MM.1S (cell line): ENCODE results near the gene APOB.

Experiments used
- DNase-seq: peaks from one replicate; pipeline ENCODE4 v3.0.0-alpha.2; 2015
- H2AFZ ChIP-seq: fragments of 300-600 bp; sonication (generic); 2 replicates; pipeline ENCODE4 v1.6.0; 2016; ENCODE audit warnings: antibody characterized with exemption, low read length
- H3F3A ChIP-seq: fragments of 300-600 bp; sonication (generic); 2 replicates; pipeline ENCODE4 v1.6.1; 2016; ENCODE audit warnings: mild to moderate bottlenecking, antibody characterized with exemption, low read length, moderate library complexity, mixed read lengths; ENCODE audit not compliant: insufficient read depth
- H3K27ac ChIP-seq: fragments of 300-600 bp; sonication (generic); 2 replicates; pipeline ENCODE4 v1.5.1; 2016; ENCODE audit warnings: mild to moderate bottlenecking, low read length
- H3K27me3 ChIP-seq: fragments of 300-600 bp; sonication (generic); replicated peaks from 2 replicates; pipeline ENCODE4 v1.6.0; 2016; ENCODE audit warnings: low read length; ENCODE audit not compliant: insufficient read depth
- H3K36me3 ChIP-seq: fragments of 300-600 bp; sonication (generic); replicated peaks from 2 replicates; pipeline ENCODE4 v1.6.1; 2016; ENCODE audit warnings: mild to moderate bottlenecking, low read length, mixed read lengths; ENCODE audit not compliant: insufficient read depth
- H3K4me1 ChIP-seq: fragments of 300-600 bp; sonication (generic); 2 replicates; pipeline ENCODE4 v1.6.1; 2016; ENCODE audit warnings: low read length, mixed read lengths
- H3K4me2 ChIP-seq: fragments of 300-600 bp; sonication (generic); 2 replicates; pipeline ENCODE4 v1.6.0; 2016; ENCODE audit warnings: low read depth, low read length
- H3K4me3 ChIP-seq: fragments of 300-600 bp; sonication (generic); 2 replicates; pipeline ENCODE4 v1.5.1; 2016; ENCODE audit warnings: low read length, mixed read lengths
- H3K79me2 ChIP-seq: fragments of 300-600 bp; sonication (generic); 2 replicates; pipeline ENCODE4 v1.6.1; 2016; ENCODE audit warnings: mixed run types, low read length, mixed read lengths
- H3K9ac ChIP-seq: fragments of 300-600 bp; sonication (generic); 2 replicates; pipeline ENCODE4 v1.6.1; 2016; ENCODE audit warnings: low read length, mixed read lengths
- H3K9me2 ChIP-seq: fragments of 300-600 bp; sonication (generic); replicated peaks from 2 replicates; pipeline ENCODE4 v1.6.1; 2016; ENCODE audit warnings: mild to moderate bottlenecking, low read length, mixed read lengths; ENCODE audit not compliant: insufficient read depth
- H3K9me3 ChIP-seq: fragments of 300-600 bp; sonication (generic); replicated peaks from 2 replicates; pipeline ENCODE4 v1.6.1; 2016; ENCODE audit warnings: mild to moderate bottlenecking, low read length, mixed read lengths; ENCODE audit not compliant: insufficient read depth
- H4K20me1 ChIP-seq: fragments of 300-600 bp; sonication (generic); 2 replicates; pipeline ENCODE4 v1.6.1; 2016; ENCODE audit warnings: mild to moderate bottlenecking, low read length, moderate library complexity, mixed read lengths; ENCODE audit not compliant: insufficient read depth
- CTCF ChIP-seq: fragments of 300-600 bp; sonication (generic); IDR thresholded peaks from 2 replicates; pipeline ENCODE4 v1.5.1; 2016; ENCODE audit warnings: antibody characterized with exemption, low read length, mixed read lengths
- EZH2 ChIP-seq: fragments of 300-600 bp; sonication (generic); optimal IDR thresholded peaks from 2 replicates; pipeline ENCODE3; 2017; ENCODE audit warnings: low read depth, mild to moderate bottlenecking, antibody characterized with exemption, low read length, mixed read lengths
- EZH2phosphoT487 ChIP-seq: fragments of 300-600 bp; sonication (generic); IDR thresholded peaks from 2 replicates; pipeline ENCODE4 v1.6.1; 2018; ENCODE audit warnings: antibody characterized with exemption, low read length

APOB gene

GRCh38 chr2:21034156-21034971 lies 9.5 kb downstream of the APOB start:
- no peaks in the 10 kb centered on the region for H3K27me3 ChIP-seq
- H3K4me2 ChIP-seq: no peak overlapping the region
- no peaks in the 10 kb centered on the region for H3K4me1 ChIP-seq
- H3K4me3 ChIP-seq: no peak overlapping the region
- DNase-seq: no peak
- no peak overlapping the region for H2AFZ ChIP-seq
- no peaks in the 10 kb centered on the region for H3K79me2 ChIP-seq
- H3K36me3 ChIP-seq: no peaks in the 10 kb centered on the region
- no peaks in the 10 kb centered on the region for H3F3A ChIP-seq
- H3K9me2 ChIP-seq: no peaks in the 10 kb centered on the region
- H3K9ac ChIP-seq: no peak overlapping the region
- no peak overlapping the region for H3K27ac ChIP-seq
- no peaks in the 10 kb centered on the region for H4K20me1 ChIP-seq
- no peak for TF ChIP-seq EZH2phosphoT487
- TF ChIP-seq EZH2: no peak
- no peak for TF ChIP-seq CTCF
- no peaks in the 10 kb centered on the region for H3K9me3 ChIP-seq

- H3K9me3 ChIP-seq: no peaks in the 10 kb centered on the region
- H3K27me3 ChIP-seq: no peaks in the 10 kb centered on the region
- H3K4me3 ChIP-seq: no peak overlapping the region
- no peaks in the 10 kb centered on the region for H3K79me2 ChIP-seq
- H3K9ac ChIP-seq: no peak overlapping the region
- H3K4me1 ChIP-seq: no peaks in the 10 kb centered on the region
- H3F3A ChIP-seq: no peaks in the 10 kb centered on the region
- H2AFZ ChIP-seq: no peak overlapping the region
- H4K20me1 ChIP-seq: no peaks in the 10 kb centered on the region
- H3K27ac ChIP-seq: no peak overlapping the region
- no peak overlapping the region for H3K4me2 ChIP-seq
- H3K36me3 ChIP-seq: no peaks in the 10 kb centered on the region
- no peaks in the 10 kb centered on the region for H3K9me2 ChIP-seq
- no peak for TF ChIP-seq CTCF
- TF ChIP-seq EZH2: no peak
- TF ChIP-seq EZH2phosphoT487: no peak
- no peak for DNase-seq
Observed at GRCh38 chr2:21033237-21034155, 10.4 kb downstream of the APOB start.

GRCh38 chr2:21032338-21033236 lies 11.3 kb downstream of the APOB start:
- H3K4me2 ChIP-seq: no peak overlapping the region
- H4K20me1 ChIP-seq: no peaks in the 10 kb centered on the region
- DNase-seq: no peak
- H3K27me3 ChIP-seq: no peaks in the 10 kb centered on the region
- H3F3A ChIP-seq: no peaks in the 10 kb centered on the region
- no peaks in the 10 kb centered on the region for H3K79me2 ChIP-seq
- no peak overlapping the region for H3K9ac ChIP-seq
- no peak for TF ChIP-seq CTCF
- no peak for TF ChIP-seq EZH2phosphoT487
- TF ChIP-seq EZH2: no peak
- H3K4me1 ChIP-seq: no peaks in the 10 kb centered on the region
- no peak overlapping the region for H2AFZ ChIP-seq
- no peak overlapping the region for H3K27ac ChIP-seq
- no peaks in the 10 kb centered on the region for H3K9me3 ChIP-seq
- H3K36me3 ChIP-seq: no peaks in the 10 kb centered on the region
- H3K4me3 ChIP-seq: no peak overlapping the region
- no peaks in the 10 kb centered on the region for H3K9me2 ChIP-seq
